Large intestine (tissue), 12 donors: Measurements from ENCODE around the gene KIF17. TPM values are rescaled to one million over a fixed set of nuclear protein-coding genes. Genes with fewer than 3 reads are reported as not detected.
A peak's percentile ranks its signal among the peaks of the same experiment; 100 is the strongest.

Experiments used
- DNase-seq, 2 donors: peaks; one replicate each; pipeline versions ENCODE4 v3.0.0 to v3.0.0-alpha.2; 2013
- H3K27ac ChIP-seq: one replicate; pipeline ENCODE4 v1.5.1; 2013; ENCODE audit warnings: low read length
- H3K27me3 ChIP-seq: 2 replicates; pipeline ENCODE4 v1.6.1; 2013; ENCODE audit warnings: low read length; ENCODE audit not compliant: control insufficient read depth, insufficient read depth
- H3K36me3 ChIP-seq: 2 replicates; pipeline ENCODE4 v1.6.1; 2013; ENCODE audit warnings: low read length; ENCODE audit not compliant: control insufficient read depth, insufficient read depth
- H3K4me1 ChIP-seq: one replicate; pipeline ENCODE4 v1.6.1; 2013; ENCODE audit warnings: low read length; ENCODE audit not compliant: control insufficient read depth, insufficient read depth
- H3K4me3 ChIP-seq: one replicate; pipeline ENCODE4 v1.5.1; 2013; ENCODE audit warnings: low read length
- H3K9me3 ChIP-seq: one replicate; pipeline ENCODE4 v1.6.1; 2013; ENCODE audit warnings: mild to moderate bottlenecking, low read depth, low read length, moderate library complexity; ENCODE audit not compliant: control insufficient read depth
- WGBS: methylation state at CpG from one replicate; pipeline ENCODE4 v1.1.5; 2013; ENCODE audit warnings: low lambda C conversion rate; ENCODE audit not compliant: insufficient coverage; 5-methylcytosine and 5-hydroxymethylcytosine counted together
- long read RNA-seq, 11 donors: transcript quantifications; one replicate each; lab custom pipeline, GENCODE V29; 2026
- polyA plus RNA-seq: library from polyadenylated mRNA; unstranded; fragments of 120-200 nt; gene quantifications from one replicate; pipeline ENCODE4 v1.2.1, GENCODE V29; 2013

The KIF17 gene
- 1.2 TPM for polyA plus RNA-seq
- long read RNA-seq, donor 1 = 0 reads
- long read RNA-seq, donor 2 = 0 reads
- long read RNA-seq, donor 3 = 0 reads
- long read RNA-seq, donor 4 = 0 reads
- long read RNA-seq, donor 5 = 0 reads
- long read RNA-seq, donor 6 = 0 reads
- long read RNA-seq, donor 7, partial matches to known transcripts = 0 of 1 reads
- long read RNA-seq, donor 7, other reads (novel, unspliced or antisense) = 0 of 1 reads
- long read RNA-seq, donor 8 = 0 reads
- long read RNA-seq, donor 9 = 0 reads
- long read RNA-seq, donor 10 = 0 reads
- long read RNA-seq, donor 11 = 0 reads

DNA sequence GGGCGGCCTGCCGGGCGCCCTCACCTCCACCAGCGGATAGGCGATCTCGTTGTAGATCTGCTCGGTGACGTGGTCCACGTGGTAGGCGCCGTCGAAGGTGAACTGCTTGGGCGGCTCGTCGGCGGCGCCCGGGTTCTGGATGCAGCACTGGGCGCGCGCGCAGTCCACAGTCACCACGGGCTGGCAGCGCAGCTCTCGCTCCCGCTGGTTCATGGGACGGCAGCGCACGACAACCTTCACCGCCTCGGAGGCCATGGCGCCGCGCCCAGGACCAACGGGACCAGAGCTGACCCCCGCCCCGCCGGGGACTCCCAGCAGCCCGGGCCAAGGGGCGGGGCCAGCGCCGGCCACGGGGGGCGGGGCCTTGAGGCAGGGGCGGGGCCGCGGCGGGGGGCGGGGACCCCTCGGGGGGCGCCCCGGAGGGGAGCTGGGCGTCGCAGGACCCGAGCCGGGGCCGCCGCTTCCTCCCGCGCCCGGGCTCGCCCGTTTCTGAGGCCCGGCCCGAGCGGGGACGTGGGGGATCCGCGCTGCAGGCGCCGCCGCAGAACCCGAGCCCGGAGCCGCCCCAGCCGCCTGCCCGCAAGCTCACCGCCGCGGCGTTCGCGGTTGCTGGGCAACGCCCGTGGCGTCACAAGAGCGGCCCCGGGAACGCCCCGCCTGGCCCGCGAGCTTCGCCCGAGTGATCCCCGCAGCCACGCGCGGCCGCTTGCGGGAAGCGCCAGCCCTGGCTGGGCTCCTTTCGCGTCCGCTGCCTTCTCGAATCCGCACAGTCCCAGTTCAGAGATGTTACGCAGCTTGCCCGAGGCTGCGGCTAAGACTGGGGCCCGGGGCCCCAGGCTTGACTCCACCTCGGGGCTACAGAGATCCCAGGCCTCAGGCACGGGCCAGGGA is at the start of gene KIF17:
Gene KIF17, minus strand, starts transcription at position 556 of the 891 bp plus-strand sequence. Its CDS starts 301 bp downstream, at position 255.
- H3K27me3 ChIP-seq = peaks cover 31% of the 10 kb centered on the region
- peak within 1 kb of the TSS; percentile 23 for H3K4me3 ChIP-seq

DNA sequence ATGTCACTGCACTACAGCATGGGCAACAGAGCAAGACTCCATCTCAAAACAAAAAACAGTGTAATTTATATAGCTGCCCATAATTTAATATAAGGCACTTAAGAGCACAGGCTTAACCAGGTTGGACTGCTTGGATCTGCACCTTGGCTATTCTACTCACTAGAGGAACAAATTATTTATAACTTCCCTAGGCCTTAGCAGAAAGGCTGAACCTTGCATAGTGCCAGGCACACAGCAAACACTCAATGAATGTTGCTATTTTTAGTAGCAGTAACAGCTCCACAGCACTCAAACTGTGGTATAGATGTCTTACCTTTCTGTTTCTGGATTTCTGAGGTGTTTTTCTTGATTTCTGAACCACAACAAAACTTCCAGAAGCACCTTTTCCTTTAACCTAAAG is 49.5 kb upstream of the KIF17 start:
- no peaks in the 10 kb centered on the region for H3K27me3 ChIP-seq
- no peak overlapping the region for H3K27ac ChIP-seq
- DNase-seq = no peak
- no peaks in the 10 kb centered on the region for H3K9me3 ChIP-seq
- no peaks in the 10 kb centered on the region for H3K4me1 ChIP-seq
- H3K36me3 ChIP-seq = peaks cover 85% of the 10 kb centered on the region
- H3K4me3 ChIP-seq = no peak overlapping the region

More for the DNA sequence above, at the start of gene KIF17:
- no peak within 1 kb of the TSS for H3K27ac ChIP-seq
- WGBS = no CpG with 5 or more reads among the region's 112 CpGs
- H3K4me1 ChIP-seq = peaks cover 2% of the 10 kb centered on the region
- DNase-seq = peak; percentile 82 to 87
- H3K9me3 ChIP-seq = no peaks in the 10 kb centered on the region
- H3K36me3 ChIP-seq = no peaks in the 10 kb centered on the region

DNA sequence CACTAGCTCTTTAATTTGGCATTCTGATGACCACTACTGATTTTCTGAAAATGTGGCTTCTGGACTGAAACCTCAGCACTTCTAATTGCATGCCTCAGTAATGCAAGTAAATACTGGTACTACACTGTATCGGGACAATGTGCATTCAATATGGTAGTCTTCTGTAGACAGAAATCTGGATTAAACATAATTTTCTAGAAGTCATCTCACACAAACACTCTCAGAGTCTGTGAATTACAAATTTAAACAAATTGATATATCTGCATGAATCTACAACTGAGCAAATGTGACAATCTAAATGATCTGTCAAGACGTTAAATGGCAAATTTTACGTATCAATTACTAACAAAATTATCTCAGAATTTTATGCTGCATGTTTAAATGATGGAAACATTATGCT is 45.6 kb upstream of the KIF17 start:
- no peak for DNase-seq
- Histone ChIP-seq H3K36me3 (peaks cover 85% of the 10 kb centered on the region), H3K27ac (no peak overlapping the region), H3K27me3 (no peaks in the 10 kb centered on the region), H3K4me1 (no peaks in the 10 kb centered on the region), H3K4me3 (no peak overlapping the region), H3K9me3 (no peaks in the 10 kb centered on the region)
- WGBS = 100% methylated on average over 2 of the region's 3 CpGs

DNA sequence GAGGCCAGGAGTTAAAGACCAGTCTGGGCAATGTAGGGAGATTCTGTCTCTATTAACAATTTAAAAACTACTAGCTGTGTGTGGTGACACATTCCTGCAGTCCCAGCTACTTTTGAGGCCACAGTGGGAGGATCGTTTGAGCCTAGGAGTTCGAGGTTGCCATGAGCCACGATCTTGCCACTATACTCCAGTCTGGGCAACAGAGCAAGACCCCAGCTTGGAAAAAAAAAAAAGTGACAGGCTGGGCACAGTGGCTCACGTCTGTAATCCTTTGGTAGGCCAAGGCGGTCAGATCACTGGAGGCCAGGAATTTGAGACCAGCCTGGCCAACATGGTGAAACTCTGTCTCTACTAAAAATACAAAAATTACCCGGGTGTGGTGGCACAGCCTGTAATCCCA is 42.5 kb upstream of the KIF17 start:
- H3K27ac ChIP-seq = no peak overlapping the region
- no peaks in the 10 kb centered on the region for H3K9me3 ChIP-seq
- no peaks in the 10 kb centered on the region for H3K27me3 ChIP-seq
- no peaks in the 10 kb centered on the region for H3K4me1 ChIP-seq
- no CpG with 5 or more reads among the region's 6 CpGs for WGBS
- H3K4me3 ChIP-seq = no peak overlapping the region
- peaks cover 83% of the 10 kb centered on the region for H3K36me3 ChIP-seq
- no peak for DNase-seq

DNA sequence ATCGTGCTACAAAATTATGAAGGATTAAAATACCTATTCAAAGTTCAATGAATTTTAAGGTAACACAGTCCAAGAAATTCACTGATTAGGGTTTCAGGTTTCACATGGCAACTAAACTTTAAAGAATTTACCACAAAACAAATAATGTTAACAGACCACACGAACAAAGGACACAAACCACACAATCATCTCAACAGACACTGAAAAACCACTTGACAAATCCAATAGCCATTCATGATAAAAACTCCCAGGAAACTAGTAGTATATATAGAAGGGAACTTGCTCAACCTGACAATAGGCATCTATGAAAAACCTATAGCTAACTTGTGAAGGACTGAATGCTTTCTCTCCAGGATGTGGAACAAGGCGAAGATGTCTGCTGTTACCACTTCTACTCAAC is 35.8 kb upstream of the KIF17 start:
- no peaks in the 10 kb centered on the region for H3K9me3 ChIP-seq

DNA sequence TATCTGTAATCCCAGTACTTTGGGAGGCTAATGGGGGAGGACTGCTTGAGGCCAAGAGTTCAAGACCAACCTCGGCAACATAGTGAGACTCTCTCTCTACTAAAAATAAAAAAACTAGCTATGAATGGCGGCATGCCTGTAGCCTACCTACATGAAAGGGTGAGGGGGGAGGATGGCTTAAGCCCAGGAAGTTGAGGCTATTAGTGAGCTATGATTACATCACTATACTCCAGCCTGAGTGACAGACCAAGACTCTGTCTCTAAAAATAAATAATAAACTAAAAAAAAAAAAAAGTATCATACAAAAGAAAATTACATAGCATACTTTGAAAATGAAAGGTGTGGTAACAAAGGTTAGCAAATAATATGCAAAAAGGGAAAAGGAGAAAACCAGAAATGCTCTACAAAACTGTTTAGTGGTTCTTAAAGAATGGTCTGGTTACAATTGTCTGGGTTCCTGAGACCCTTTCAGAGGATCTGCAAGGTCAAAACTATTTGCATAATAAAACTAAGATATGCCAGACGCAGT is 33.7 kb upstream of the KIF17 start:
- DNase-seq = no peak
- Histone ChIP-seq H3K36me3 (peaks cover 65% of the 10 kb centered on the region), H3K9me3 (no peaks in the 10 kb centered on the region), H3K4me3 (no peak overlapping the region), H3K27ac (no peak overlapping the region), H3K4me1 (no peaks in the 10 kb centered on the region), H3K27me3 (no peaks in the 10 kb centered on the region)
- no CpG with 5 or more reads among the region's 3 CpGs for WGBS

More for the DNA sequence above, 35.8 kb upstream of the KIF17 start:
- H3K27ac ChIP-seq = no peak overlapping the region
- 100% methylated on average over 2 of the region's 3 CpGs for WGBS
- peaks cover 61% of the 10 kb centered on the region for H3K36me3 ChIP-seq
- no peaks in the 10 kb centered on the region for H3K4me1 ChIP-seq
- no peaks in the 10 kb centered on the region for H3K27me3 ChIP-seq
- DNase-seq = no peak
- no peak overlapping the region for H3K4me3 ChIP-seq

DNA sequence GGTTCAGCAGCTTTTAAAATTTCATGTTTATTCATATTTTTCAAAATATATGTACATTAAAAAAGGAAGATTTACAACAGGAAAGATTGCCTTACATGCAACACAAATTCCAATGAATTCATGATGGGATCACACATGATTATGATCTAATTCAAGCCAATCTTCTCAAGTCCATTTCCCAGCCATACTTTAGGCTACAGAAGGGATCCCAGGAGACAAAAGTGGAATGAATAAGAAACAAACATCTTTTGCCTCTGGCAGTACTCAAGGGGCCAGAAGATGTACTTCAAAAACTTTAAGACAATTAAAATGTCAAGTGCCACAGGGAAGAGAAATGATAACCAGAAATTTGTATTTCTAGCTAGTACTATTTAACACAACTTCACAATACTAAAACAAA is 24.9 kb upstream of the KIF17 start:
- H3K27me3 ChIP-seq = no peaks in the 10 kb centered on the region
- H3K4me1 ChIP-seq = no peaks in the 10 kb centered on the region
- peaks cover 62% of the 10 kb centered on the region for H3K36me3 ChIP-seq
- no peak overlapping the region for H3K4me3 ChIP-seq
- no peak overlapping the region for H3K27ac ChIP-seq
- no peaks in the 10 kb centered on the region for H3K9me3 ChIP-seq
- no peak for DNase-seq

DNA sequence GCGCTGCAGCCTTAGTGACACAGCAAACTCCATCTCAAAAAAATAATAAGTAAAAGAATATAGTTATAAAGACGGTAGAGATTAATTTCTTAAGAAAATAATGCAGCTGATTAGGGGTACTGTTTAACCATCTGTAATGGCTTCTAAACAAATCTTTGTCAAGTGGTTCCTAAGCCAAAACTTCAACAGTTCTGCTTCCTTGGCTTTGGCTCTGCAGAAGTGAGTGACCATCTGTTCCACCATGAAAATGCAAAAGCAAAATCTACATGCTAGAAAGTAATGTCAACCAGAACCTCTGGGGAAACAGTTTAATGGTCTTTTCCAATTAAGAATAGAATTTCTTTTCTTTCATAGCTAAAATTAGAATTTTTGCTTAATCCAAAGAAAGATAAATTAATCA is 23.0 kb upstream of the KIF17 start:
- no peak for DNase-seq
- Histone ChIP-seq H3K36me3 (peaks cover 49% of the 10 kb centered on the region), H3K27ac (no peak overlapping the region), H3K4me3 (no peak overlapping the region), H3K27me3 (no peaks in the 10 kb centered on the region), H3K9me3 (no peaks in the 10 kb centered on the region), H3K4me1 (no peaks in the 10 kb centered on the region)
- WGBS = no CpG with 5 or more reads among the region's 2 CpGs

DNA sequence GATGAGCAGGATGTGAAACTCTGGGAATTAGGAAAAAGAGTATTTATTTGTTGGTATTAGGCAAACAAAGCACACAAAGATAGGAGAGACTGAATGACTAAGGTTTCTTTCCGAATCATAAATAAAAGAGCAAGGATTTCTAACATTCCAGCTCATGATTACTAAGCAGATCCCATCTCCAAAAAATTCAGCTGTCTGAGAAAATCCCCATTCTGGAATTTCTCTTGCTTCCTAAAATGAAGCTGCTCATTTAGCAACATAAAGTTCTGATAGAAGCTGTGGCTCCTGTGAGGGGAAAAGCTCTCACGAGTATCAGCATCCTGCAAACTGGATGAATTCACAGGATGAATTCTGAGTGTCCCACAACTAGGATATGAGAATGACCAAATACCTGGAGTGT is 21.4 kb upstream of the KIF17 start:
- H3K27me3 ChIP-seq = no peaks in the 10 kb centered on the region
- no peaks in the 10 kb centered on the region for H3K4me1 ChIP-seq
- peaks cover 35% of the 10 kb centered on the region for H3K36me3 ChIP-seq
- H3K4me3 ChIP-seq = no peak overlapping the region
- DNase-seq = no peak
- no peak overlapping the region for H3K27ac ChIP-seq
- no peaks in the 10 kb centered on the region for H3K9me3 ChIP-seq
- WGBS = 71% methylated on average over 1 of the region's 2 CpGs

DNA sequence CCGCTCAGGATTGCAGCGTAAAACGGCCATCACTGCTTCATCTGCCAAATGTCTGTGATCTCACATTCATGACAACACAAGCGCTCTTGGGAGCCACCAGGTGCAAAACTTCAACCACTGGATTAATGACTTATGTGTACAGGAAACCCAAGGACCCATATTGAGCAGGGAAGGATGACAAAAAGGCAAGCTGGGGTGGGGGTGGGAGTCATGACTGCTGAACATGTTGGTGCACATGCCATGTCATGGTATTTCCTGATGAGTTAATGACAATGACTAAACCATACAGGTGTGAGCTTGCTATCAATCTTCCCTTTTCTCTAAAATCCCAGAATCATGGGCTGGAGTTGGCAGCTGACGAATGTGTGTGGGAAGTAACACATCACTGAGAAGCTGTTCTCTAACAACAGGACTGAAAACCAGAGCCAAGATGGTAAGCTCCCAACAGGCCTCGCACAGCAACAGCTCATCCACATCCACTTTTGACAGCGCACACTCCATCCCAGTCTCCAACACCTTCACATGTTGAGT is 17.8 kb upstream of the KIF17 start:
- peaks cover 20% of the 10 kb centered on the region for H3K36me3 ChIP-seq
- no peak overlapping the region for H3K27ac ChIP-seq
- no peak overlapping the region for H3K4me3 ChIP-seq
- H3K9me3 ChIP-seq = peaks cover 2% of the 10 kb centered on the region
- no CpG with 5 or more reads among the region's 7 CpGs for WGBS
- DNase-seq = no peak
- H3K4me1 ChIP-seq = peaks cover 16% of the 10 kb centered on the region
- H3K27me3 ChIP-seq = peaks cover 21% of the 10 kb centered on the region
